GM19240 (cell line): ENCODE results near the gene KRT36.

Experiments
- DNase-seq: peaks from one replicate; pipeline ENCODE4 v3.0.0; 2011; ENCODE audit warnings: low spot score; ENCODE audit not compliant: insufficient read length

Gene KRT36

GRCh38 chr17:41504246-41504977, 14.7 kb upstream of the KRT36 start:
- DNase-seq, result no peak

GRCh38 chr17:41503202-41503601, 13.5 kb upstream of the KRT36 start:
- no peak for DNase-seq

- no peak for DNase-seq
Observed at GRCh38 chr17:41500131-41500911, 10.6 kb upstream of the KRT36 start.

DNA sequence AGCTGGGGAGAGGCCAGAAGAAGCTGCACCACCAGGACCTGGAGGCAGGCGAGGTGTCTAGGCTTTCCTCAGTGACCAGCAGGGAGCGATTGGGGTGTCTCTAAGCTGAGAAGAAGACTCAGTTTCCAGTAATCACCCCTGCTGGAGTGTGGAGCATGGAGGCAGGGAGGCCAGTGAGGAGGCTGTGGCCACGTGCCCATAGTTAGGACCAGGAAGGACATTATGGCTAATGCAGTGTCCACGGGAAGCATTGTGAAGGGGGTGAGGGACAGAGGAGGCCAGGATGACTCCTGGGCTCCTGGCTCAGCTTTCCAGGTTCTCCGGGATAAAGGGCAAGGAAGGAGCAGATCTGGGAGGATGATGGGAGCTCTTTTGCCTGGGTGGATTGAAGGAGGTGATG, 10.0 kb upstream of the KRT36 start:
- DNase-seq, result no peak

DNA sequence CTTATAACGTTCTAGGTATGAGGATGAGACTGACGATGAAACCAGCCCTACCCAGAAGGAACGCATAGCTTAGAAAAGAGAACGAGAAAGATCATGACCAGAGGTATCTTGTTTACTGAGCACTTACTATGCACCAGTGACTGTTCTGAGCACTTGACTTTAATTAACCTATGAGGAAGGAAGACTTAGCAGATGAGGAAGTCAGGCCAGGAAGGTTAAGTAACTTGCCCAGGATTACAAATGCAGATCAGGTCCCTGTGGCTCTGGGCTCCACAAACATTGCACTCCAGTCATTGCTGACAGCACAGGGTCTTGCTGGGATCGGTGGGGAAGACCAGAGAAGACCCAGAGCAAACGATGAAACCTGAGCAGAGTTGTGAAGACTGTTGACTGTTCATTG, 8.6 kb upstream of the KRT36 start:
- DNase-seq, result no peak

DNA sequence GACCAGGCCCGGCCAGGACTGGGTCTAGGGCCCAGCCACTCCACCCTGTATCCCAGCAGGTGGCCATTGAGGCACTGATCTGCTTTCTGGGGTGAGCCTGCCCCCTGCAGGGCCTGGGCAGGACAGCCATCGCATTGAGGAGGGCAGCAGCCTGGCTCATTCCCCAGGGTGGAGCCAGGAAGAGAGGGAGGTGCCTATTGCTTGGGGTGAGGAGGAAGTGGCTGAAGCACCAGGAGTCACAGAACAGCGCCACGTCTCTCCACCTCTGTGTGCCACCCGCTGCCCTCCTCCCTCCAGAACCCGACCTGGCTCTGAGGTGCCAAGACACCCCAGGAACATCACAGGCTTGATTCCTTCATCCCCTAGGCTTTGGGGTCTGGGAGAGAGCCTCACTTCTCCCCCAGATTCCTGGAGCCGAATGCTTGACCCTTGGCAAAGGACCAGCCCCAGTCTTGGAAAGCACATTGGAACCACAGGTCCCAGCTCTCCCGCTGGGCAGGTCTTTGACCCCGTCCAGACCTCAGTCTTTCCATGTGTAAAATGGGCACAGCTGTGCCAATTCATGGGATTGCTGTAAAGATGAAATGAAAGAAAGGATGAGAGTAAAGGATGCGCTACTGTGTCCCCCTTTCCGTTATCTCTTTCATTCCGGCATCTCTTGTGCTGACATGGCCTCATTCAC, 7.2 kb upstream of the KRT36 start:
- DNase-seq, result peak; percentile 51

- no peak for DNase-seq
Observed at GRCh38 chr17:41494524-41494923, 4.8 kb upstream of the KRT36 start.

- no peak for DNase-seq
Observed at GRCh38 chr17:41492771-41493170, 3.1 kb upstream of the KRT36 start.

GRCh38 chr17:41492351-41492750, 2.6 kb upstream of the KRT36 start:
- no peak for DNase-seq

DNA sequence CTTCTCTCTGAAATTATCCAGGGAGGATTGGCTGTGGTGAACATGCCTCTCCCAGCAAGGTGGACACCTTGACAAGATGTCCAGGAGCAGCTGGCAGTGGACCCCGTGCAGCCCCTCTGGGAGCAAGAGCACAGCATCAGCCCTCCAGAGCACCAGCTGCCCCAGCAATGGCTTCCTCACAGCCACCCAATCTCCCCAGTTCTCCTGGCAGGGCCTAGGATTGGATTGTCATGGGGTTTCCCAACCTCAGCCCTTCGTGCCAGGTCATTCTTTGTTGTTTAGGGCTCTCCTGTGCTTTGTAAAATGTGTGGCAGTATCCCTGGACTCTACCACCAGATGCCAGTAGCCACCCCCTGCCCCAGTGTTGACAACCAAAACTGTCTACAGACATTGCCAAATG, 1.8 kb upstream of the KRT36 start:
- no peak for DNase-seq

DNA sequence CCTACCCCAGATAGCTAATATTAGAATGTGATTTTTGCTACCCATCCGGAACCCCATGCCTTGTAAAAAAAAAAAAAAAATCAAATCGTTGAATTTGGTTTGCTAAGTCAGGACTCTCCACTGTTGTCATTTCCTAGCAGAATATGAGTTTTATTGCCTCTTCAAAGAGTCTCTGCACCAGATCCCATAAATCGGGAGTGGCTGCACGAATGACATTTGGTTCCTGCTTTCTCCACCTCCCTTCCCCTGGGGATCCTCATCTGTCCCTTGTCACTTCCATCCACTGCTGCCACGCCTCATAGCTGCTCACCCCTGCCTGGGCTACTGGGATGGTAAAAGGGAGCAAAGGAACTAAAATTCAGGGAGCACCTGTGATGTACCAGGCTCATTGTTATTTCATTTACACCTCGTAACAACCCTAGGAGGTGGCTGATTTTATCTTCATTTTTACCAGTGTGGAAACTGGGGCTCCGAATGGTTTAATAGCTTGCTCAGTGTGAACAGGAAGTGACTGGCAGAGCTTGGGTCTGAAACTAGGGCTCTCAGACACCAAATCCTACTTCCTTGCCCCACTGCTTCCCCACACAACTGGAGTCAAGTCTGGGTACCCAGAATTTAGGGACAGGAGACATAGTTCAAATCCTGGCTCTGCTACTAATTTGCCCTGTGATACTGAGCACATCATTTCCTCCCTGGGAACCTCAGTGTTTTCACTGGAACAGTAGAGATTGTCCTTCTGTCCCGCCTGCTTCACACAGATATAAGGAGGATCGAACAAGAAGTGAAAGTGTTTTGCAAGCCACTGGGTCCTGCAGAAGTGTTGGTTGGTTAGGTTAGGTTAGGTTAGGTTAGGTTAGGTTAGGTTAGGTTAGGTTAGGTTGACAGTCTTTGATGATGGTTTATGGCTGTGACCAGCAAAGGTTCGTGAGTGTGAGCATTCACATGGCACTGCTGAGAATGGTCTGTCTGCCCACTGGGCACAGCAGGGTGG, 585 bp upstream of the KRT36 start:
- DNase-seq, result no peak

DNA sequence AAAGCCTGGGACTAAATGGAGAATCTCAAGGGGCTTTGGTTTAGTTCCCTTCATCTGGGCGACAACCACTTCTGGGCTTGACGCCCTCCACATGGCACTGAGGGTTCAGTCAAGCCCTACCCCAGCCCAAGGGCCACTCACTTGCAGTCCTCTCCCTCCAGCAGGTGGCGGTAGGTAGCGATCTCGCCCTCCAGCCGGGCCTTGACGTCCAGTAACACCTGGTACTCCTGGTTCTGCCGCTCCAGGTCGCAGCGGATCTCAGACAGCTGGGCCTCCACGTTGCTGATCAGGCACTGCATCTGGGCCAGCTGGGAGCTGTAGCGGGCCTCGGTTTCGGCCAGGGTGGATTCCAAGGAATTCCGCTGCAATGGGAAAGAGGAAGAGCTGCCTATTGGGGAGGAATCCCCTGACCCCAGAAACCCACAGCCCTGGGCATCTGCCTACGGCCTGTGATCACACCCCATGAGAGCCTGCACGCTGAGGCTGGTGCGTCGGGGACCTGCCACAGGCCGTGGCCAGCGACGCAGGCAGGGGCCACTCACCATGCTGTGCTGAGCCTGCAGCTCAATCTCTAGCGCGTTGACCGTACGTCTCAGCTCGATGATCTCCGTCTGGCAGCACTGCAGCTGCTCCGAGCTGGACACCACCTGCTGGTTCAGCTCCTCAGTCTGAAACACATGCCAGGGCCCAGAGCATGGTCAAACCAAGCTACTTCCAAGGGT, 2.7 kb downstream of the KRT36 start:
- DNase-seq, result no peak

- DNase-seq, result no peak
Observed at GRCh38 chr17:41486316-41486715, 3.4 kb downstream of the KRT36 start.

DNA sequence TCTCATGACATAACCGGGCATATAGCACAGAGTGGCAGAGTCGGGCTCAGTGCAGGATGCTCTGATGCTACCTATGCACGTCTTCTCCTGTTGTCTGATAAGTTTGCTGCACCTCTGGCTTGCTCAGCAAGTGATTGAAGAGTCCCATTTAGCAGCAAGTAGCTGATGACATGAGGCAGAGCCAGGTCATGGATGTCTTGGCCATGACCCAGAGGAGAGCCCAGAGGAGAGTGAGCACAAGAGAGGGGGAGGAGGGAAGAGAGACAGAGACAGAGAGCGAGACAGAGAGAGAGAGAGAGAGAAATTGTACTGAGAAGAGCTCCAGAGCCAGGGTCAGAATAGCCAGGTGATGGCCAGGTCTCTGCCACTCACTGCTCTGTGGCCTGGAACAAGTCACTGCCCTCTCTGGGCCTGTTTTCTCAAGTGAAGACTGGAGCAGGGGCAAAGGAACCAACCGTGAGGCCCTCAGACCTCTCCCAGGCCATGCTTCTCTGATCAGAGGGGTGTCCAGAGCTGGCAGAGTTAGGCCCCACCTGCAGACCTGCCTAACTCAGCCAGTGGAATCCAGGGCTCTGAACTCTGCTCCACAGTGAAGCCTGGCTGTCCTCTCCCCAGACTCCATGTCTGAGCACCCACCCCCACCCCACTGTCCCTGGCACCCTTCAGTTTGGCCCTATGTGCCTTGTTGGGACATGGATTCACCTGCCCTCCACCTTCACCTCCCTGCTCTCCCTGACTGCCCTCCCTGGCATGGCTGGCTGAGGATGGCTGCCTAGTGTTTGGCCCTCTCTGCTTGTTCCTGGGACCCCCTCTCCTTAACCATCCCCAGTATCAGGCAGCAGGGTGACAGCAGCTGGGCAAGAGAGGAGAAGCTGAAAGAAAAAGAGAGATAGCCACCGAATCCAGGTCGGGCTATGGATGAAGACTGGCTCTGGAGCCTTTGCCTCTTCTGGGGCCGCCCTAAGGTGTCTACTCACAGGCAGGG, 4.5 kb downstream of the KRT36 start:
- no peak for DNase-seq

DNA sequence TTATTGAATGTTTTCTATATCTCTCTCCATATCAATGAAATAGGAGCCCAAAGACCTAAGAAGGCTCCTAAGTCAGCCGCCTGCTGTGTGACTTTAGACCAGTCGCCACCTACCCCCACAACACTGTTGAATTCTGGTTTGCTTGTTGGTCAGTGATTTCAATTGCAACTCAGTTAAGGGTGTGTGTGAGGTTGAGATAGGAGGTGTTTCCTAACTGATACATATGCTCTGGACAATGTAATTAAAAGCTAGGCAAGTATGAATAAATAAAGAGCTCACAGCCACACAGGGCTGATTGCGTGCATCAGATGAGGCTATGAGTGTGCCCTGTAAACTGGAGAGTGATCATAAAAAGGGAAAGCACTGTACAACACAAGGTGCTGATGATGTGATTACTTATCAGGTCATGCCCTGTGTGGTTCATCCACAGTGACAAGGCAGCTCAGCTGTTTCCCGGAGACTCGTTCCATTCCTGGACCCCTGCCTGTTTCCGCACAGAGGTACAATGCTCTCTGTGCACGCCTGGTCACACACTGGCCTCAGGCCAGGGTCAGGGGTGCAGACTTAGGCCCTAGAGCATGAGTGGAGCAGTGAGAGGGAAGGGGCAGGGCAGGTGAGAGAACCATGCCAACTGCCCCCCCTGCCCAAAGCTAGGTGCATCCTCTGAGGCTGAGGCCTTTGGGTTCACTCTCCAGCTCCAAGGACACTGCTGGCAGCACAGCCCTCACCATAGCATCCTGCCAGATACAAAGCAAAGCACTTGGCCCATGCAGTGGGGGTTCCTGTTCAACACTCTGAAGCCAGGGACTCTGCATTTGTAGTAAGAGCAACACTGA, 5.5 kb downstream of the KRT36 start:
- no peak for DNase-seq

- no peak for DNase-seq
Observed at GRCh38 chr17:41483531-41483930, 6.2 kb downstream of the KRT36 start.

DNA sequence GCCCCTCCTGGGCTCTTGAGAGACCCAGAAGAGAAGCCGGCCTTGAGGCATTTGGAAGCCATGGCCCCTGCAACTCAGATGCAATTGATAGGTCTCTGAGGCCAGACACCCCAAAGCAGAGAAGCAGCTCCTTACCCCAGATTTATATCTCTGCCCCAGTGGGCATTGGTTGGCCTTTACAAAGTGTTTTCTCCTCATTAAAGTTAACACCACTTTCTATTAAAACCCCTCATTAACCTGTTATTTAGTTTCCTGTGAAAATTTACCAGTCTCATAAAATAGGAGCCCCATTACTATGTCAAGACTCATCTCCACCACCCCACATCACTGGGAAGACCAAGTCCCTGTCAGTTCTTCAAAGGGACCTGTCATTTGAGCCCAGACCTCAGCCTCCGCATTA, 8.7 kb downstream of the KRT36 start, which contains the start of gene KRT35:
KRT35 (minus strand) TSS at position 116 of the 400 bp plus-strand sequence; CDS start at position 62, 54 bp downstream.
- no peak for DNase-seq

- DNase-seq, result no peak
Observed at GRCh38 chr17:41480581-41480980, 9.1 kb downstream of the KRT36 start.
